Fibroblast of skin of right biceps (primary cell): Measurements from ENCODE around the gene C16orf54.
"Not testable (repeated sequence)": the region's sequence is repeated elsewhere in the genome, so short reads cannot be mapped to it uniquely, and the experiment has no call there.

Experiments
- DNase-seq: peaks from one replicate; pipeline ENCODE4 v3.0.0-alpha.2; 2013

Gene C16orf54

GRCh38 chr16:29739927-29740629 is 5.7 kb downstream of the C16orf54 start:
- not testable (repeated sequence) for DNase-seq

DNA sequence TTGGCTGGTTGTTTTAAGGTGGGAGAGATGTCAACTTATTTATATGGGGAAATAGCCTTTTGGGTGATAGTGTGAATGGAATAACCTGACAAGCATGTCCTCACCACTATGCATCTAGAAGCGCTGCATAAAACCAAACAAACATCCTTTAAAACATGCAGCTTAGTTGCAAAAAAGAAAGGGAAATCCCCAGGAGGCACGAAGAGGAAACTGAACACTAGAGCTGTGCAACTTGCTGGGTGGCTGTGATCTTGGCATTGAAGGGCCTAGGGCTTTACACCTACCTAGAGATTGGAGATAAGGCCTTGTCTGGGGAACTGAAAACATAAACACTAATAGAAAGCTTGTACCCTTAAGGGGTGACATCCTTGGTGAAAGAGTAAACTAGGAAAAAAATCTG is 7.3 kb downstream of the C16orf54 start:
- no peak for DNase-seq

GRCh38 chr16:29737713-29738112 is 8.1 kb downstream of the C16orf54 start:
- DNase-seq, result no peak

DNA sequence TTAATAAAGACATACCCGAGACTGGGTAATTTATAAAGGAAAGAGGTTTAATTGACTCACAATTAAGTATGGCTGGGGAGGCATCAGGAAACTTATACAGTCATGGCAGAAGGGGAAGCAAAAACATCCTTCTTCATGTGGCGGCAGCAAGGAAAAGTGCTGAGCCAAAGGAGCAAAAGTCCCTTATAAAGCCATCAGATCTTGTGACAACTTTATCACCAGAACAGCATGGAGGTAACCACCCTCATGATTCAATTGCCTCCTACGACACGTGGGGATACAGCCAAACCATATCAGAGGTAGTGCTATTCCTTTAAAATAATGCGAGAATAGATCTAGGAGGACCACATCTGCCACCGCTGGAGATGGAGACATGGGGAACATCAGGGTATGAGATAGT is 9.0 kb downstream of the C16orf54 start:
- no peak for DNase-seq

DNA sequence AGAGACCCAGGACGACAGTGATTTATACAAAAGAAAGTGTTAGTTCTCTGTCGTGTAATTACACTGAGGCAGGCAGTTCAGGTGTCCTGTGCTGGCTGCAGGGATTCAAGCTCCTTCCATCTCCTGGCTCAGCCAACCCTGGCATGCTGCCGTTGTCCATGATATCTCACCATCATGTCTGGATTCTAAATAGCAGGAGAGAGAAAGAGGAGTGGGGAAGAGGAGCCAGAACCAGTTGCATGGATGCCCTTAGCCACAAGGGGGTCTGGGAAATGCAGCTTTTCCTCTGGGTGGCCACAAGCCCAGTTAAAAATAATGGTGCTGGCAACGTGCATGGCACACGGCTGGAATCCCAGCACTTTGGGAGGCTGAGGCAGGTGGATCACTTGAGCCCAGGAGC is 9.7 kb downstream of the C16orf54 start:
- DNase-seq, result no peak

- DNase-seq, result no peak
Measured at GRCh38 chr16:29734786-29735185, 11.0 kb downstream of the C16orf54 start.

DNA sequence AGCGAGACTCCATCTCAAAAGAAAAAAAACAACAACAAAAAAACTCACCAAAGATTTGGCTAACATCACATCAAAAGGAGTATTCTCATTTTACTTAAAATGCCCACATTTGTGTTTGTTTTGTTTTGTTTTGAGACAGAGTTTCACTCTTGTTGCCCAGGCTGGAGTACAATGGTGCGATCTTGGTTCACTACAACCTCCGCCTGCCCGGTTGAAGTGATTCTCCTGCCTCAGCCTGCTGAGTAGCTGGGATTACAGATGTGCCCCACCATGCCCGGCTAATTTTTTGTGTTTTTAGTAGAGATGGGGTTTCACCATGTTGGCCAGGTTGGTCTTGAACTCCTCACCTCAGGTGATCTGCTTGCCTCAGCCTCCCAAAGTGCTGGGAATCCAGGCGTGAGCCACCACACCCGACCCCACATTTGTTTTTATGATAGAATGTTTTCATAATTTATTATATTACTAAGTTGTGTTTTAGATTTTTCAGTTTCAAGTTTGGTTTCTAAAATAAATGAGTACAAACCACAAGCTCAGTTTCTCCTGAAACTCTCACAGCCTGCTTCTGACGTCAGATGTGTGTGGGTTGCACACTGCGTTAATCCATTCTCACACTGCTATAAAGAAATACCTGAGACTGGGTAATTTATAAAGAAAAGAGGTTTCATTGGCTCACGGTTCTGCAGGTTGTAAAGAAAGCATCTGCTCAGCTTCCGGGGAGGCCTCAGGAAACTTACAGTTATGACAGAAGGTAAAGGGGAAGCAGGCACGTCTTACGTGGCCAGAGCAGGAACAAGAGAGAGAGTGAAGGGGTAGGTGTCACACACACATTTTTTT is 13.8 kb downstream of the C16orf54 start:
- not testable (repeated sequence) for DNase-seq

GRCh38 chr16:29730649-29731048 is 15.1 kb downstream of the C16orf54 start:
- no peak for DNase-seq

DNA sequence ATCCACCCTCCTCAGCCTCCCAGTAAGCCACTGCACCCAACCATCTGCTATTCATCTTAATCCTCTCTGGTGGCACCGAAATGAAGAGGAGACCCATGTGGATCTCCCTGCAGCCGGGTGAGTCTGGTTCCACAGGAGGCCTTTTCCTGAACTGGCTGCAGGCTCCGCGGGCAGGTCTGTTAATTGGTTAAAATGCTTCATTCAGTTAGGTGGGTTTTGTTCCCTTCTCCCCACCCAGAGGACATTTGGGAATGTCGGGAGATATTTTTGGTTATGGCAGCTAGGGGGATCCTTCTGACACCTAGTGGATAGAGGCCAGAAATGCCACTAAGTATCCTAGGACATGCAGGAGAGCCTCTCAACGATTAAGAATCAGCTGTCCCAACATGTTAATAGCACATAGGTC is 16.7 kb downstream of the C16orf54 start:
- peak; percentile 64 for DNase-seq

DNA sequence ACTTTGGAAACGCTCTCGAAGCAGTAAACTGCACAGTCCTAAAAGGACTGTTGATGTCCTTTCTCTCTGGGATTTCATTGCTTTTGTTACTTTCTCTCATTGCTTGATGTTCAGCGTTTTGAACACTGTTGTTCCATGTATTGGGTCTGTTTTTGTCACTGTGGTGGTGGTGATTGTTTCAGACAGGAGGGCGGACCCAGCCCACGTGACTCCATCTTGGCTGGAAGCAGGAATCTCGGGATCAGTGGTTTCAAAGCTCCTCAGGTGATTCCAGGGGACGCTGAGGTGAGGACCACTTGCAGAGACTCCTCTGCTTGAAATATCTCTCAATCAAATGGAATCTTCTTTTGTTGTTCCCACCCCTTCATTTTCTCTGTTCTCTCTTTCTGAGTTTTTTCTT is 18.3 kb downstream of the C16orf54 start:
- no peak for DNase-seq

- DNase-seq, result no peak
Measured at GRCh38 chr16:29726845-29727377, 18.9 kb downstream of the C16orf54 start.

GRCh38 chr16:29721167-29721879 is 24.5 kb downstream of the C16orf54 start:
- DNase-seq, result peak; percentile 64

DNA sequence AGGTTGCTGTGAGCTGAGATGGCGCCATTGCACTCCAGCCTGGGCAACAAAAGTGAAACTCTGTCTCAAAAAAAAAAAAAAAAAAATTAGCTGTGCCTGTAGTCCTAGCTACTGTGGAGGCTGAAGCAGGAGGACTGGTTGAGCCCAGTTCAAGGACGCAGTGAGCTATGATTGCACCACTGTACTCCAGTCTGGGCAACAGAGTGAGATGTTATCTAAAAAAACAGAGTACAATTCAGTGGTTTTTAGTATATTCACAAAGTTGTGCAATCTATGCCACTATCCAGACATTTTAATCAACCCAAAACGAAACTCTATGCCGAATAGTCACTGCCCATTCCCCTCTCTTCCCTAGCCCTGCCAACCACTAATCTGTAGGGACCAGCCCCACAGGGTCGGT is 25.1 kb downstream of the C16orf54 start:
- no peak for DNase-seq

DNA sequence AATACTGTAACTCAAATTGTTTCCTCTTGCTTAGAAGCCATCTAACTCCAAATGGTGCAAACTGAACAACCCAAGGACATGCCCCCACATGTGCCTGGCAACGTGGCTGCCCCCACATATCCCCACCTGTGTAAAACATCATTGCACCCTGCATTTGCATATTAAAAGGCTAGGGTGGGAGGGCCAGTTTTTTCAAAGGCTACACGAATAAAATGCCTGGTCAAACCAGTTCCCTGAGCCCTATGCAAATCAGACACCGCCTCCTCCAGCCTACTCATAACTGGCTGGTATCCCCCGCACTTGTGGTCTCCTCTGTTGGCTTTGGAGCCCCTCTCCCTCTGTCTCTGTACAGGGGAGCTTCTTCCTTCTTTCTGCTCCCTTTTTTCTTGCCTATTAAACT is 26.7 kb downstream of the C16orf54 start:
- no peak for DNase-seq

DNA sequence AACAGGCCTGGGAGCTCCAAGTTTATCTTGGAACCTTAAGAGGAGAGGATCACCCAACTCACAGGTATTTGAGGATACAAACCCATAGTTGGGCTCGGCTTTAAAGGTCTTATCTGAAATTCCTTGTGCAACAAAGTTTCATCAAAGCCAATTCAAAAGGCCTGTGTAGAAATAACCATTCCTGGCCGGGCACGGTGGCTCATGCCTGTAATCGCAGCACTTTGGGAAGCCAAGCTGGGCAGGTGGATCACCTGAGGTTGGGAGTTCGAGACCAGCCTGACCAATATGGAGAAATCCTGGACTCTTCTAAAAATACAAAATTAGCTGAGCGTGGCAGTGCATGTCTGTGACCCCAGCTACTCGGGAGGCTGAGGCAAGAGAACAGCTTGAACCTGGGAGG is 28.7 kb downstream of the C16orf54 start:
- no peak for DNase-seq

DNA sequence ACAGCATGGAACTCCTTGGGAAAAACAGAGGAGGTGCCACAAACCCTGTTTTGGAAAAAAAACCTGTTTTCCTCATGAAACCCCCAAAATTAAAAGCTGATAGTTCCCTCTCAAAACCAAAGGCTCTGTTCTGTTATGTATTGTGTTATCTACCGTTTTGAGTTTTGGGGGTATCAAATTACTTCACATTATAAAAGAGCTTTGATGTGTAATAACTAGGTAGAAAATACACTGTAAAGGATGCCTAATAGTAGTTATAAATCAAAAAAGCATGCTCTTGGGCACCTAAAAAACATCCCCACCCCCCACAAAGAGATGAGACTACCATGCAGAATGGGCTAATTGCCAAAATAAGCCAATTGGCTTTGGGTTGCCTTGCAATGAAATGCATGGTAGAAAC is 30.8 kb downstream of the C16orf54 start:
- DNase-seq, result no peak

DNA sequence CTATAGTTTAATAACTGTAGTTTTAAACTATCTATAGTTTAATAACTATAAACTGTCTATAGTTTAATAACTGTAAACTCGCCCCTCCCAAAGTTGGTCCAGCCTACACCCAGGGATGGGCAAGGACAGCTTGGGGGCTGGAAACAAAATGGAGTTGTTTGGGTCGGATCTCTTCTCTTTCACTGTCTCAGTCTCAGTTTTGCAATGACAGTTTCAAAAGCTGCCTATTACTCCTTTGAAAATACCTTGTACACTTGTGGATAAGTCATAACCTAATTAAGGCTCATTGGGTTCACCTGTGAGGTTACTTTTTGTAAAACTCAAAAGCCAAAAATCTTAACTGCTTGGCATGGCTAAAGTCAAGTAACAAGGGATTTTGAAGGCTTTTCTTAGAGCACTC is 31.4 kb downstream of the C16orf54 start:
- DNase-seq, result no peak

DNA sequence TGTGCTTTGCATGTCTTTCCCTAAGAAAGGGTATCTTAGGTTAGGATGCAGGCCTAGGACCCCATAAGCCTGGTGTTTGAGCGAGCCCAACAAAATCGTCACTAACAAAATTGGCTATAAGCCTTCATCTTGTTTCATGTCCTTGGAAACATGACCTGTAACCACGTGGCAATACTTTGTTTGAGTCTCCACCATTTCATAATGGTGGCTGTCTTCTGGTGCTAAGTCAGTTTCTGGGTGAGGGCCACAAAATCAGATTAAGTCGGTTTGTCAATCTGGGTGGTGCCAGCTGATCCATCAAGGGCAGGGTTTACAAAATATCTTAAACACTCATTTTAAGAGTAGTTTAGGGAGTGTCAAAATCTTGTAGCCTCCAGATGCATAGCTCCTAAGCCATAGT is 33.0 kb downstream of the C16orf54 start:
- no peak for DNase-seq

GRCh38 chr16:29710227-29711219 is 35.3 kb downstream of the C16orf54 start:
- DNase-seq, result peak; percentile 76

DNA sequence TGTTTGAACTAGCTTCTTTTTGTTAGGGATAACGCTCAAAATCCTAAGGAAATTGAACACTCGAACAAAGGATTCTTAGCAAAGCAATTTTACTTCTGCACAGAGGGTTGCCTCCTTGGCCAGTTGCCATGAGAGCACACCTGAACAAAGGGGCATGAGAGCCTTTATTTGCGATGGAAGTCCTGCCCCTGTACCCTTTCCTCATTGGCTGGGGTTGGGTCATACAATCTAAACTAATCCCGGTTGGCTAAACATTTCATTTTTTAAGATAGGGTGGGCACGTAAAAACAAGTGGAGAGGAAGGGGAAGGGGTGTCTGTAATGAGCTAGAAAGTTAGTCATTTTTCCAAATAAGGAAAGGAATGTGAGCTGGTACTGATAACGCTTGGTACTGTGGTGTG is 36.1 kb downstream of the C16orf54 start:
- not testable (repeated sequence) for DNase-seq

- DNase-seq, result no peak
Measured at GRCh38 chr16:29708917-29709600, 36.7 kb downstream of the C16orf54 start.

DNA sequence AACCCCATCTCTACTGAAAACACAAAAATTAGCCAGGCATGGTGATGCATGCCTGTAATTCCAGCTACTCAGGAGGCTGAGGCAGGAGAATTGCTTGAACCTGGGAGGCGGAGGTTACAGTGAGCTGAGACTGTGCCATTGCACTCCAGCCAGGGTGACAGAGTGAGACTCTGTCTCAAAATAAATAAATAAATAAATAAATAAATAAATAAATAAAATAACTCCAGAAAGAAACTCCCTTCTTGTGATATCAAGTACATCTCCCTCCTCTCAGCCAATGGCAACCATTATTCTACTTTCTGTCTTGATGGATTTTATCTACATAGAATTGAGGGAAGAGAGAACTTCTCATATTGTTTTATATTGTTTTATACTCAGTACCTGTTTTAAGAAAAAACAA is 38.6 kb downstream of the C16orf54 start:
- not testable (repeated sequence) for DNase-seq
